ENCODE results near the gene CCDC12. TPM values are rescaled to one million over a fixed set of nuclear protein-coding genes. Genes with fewer than 3 reads are reported as not detected.

Gene CCDC12
- total and polyA plus RNA-seq, 9 of the 15 experiments (the other 6 are each of a cell fraction or from before 2014, with no cell fraction given): 8.9 to 201 (median 86.9) TPM

DNA sequence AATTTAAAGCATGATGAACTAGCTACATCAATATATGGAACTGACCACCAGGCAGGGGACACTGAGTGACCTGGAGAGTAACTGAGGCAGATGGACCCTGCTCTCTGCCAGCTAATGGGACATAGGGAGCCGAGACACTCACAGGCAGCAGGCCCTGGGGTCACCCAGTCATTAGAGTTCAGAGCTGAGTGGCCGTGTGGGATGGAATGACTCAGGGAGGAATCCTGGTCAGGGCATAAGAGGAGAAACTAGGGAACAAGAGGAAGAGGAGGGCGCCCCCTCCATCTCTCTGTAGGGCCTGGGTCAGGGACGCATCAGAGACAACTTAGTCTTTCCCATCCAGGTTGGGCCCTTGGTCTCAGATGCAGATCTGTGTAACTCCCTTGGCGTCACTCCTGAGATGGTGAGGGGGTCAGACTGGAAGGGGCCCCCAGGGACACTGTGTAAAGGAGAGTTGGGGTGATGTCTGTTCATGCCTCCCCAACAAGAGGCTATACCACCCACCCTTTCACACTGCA, 39.8 kb downstream of the CCDC12 start:
- no peak overlapping the region for H3K4me3 ChIP-seq
- peak overlapping the region; percentile 20; the same call in 1 of the 3 replicates for H3K27ac ChIP-seq (ENCODE audit: extremely low read depth, low read depth, low read length)
- peaks cover 49% of the 10 kb centered on the region for H4K20me1 ChIP-seq (replicated peaks; ENCODE audit: control insufficient read depth, insufficient read depth, low read length)
- intact Hi-C loops (cut with micrococcal nuclease): no loop called here
- BruUV-seq (replicated peaks): no TSS peak
- H3K4me2 ChIP-seq (ENCODE audit: insufficient read depth, low read length): no peak overlapping the region
- H3K4me1 ChIP-seq (replicated peaks in 1 of 2; ENCODE audit: control insufficient read depth in 2 of 2, insufficient read depth in 2 of 2, low read length in 2 of 2): peaks cover 35 to 37% of the 10 kb centered on the region in 2 experiments
- H3K9me3 ChIP-seq (replicated peaks; ENCODE audit: control insufficient read depth, insufficient read depth, low read depth, low read length): no peaks in the 10 kb centered on the region
- peaks cover 12% of the 10 kb centered on the region for H3K9me1 ChIP-seq (ENCODE audit: control insufficient read depth, insufficient read depth, low read length)
- H3K79me2 ChIP-seq (ENCODE audit: control insufficient read depth, insufficient read depth, low read length): peaks cover 93% of the 10 kb centered on the region
- CTCF ChIA-PET (ENCODE audit: low intra/inter-chr PET ratio): no interaction called here
- FAIRE-seq (no peak), DNase-seq (ENCODE audit: extremely low read depth in 1 of 4, low spot score in 3 of 4) (no peak), ATAC-seq (no peak)
- peak overlapping the region in 1 of 2 experiments; percentile 45; a peak in 2 of 4 replicates for H3K9ac ChIP-seq (ENCODE audit: insufficient read depth in 1 of 2, low read depth in 2 of 2, low read length in 2 of 2)
- WGBS (ENCODE audit: insufficient coverage, low coverage, missing lambda C conversion rate): 84% methylated on average over 4 of the region's 5 CpGs
- no peaks in the 10 kb centered on the region for H3K27me3 ChIP-seq (ENCODE audit: control insufficient read depth in 2 of 2, insufficient read depth in 2 of 2, low read length in 2 of 2)
- no peak for TF ChIP-seq DNMT1 (IDR thresholded peaks at IDR 0.05)
- TF ChIP-seq, protein P1, sequence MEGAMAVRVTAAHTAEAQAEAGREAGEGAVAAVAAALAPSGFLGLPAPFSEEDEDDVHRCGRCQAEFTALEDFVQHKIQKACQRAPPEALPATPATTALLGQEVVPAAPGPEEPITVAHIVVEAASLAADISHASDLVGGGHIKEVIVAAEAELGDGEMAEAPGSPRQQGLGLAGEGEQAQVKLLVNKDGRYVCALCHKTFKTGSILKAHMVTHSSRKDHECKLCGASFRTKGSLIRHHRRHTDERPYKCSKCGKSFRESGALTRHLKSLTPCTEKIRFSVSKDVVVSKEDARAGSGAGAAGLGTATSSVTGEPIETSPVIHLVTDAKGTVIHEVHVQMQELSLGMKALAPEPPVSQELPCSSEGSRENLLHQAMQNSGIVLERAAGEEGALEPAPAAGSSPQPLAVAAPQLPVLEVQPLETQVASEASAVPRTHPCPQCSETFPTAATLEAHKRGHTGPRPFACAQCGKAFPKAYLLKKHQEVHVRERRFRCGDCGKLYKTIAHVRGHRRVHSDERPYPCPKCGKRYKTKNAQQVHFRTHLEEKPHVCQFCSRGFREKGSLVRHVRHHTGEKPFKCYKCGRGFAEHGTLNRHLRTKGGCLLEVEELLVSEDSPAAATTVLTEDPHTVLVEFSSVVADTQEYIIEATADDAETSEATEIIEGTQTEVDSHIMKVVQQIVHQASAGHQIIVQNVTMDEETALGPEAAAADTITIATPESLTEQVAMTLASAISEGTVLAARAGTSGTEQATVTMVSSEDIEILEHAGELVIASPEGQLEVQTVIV (CRISPR knock-in tag; IDR thresholded peaks at IDR 0.05; ENCODE audit: borderline replicate concordance): no peak
- TF ChIP-seq, protein P2, sequence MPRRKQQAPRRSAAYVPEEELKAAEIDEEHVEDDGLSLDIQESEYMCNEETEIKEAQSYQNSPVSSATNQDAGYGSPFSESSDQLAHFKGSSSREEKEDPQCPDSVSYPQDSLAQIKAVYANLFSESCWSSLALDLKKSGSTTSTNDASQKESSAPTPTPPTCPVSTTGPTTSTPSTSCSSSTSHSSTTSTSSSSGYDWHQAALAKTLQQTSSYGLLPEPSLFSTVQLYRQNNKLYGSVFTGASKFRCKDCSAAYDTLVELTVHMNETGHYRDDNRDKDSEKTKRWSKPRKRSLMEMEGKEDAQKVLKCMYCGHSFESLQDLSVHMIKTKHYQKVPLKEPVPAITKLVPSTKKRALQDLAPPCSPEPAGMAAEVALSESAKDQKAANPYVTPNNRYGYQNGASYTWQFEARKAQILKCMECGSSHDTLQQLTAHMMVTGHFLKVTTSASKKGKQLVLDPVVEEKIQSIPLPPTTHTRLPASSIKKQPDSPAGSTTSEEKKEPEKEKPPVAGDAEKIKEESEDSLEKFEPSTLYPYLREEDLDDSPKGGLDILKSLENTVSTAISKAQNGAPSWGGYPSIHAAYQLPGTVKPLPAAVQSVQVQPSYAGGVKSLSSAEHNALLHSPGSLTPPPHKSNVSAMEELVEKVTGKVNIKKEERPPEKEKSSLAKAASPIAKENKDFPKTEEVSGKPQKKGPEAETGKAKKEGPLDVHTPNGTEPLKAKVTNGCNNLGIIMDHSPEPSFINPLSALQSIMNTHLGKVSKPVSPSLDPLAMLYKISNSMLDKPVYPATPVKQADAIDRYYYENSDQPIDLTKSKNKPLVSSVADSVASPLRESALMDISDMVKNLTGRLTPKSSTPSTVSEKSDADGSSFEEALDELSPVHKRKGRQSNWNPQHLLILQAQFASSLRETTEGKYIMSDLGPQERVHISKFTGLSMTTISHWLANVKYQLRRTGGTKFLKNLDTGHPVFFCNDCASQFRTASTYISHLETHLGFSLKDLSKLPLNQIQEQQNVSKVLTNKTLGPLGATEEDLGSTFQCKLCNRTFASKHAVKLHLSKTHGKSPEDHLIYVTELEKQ (CRISPR knock-in tag; IDR thresholded peaks at IDR 0.05): no peak
- no peak for TF ChIP-seq ZKSCAN3 (CRISPR knock-in tag; IDR thresholded peaks at IDR 0.05)
- POLR2A ChIA-PET: interaction anchor here (1.0 to 1.9 kb wide), 6 partner anchors 10 to 57 kb away, joined by 3 to 14 read pairs (median 4); partner anchors contain the start of gene NBEAL2
- in situ Hi-C loops (cut with MboI): no loop called here
- no peak overlapping the region for H2AFZ ChIP-seq (ENCODE audit: low read depth, low read length)
- H3K36me3 ChIP-seq (ENCODE audit: control insufficient read depth, insufficient read depth, low read length): peaks cover 79% of the 10 kb centered on the region
